Upper lobe of right lung (tissue), 1 donor: ENCODE results near the gene ZNF519. TPM values are rescaled to one million over a fixed set of nuclear protein-coding genes. Genes with fewer than 3 reads are reported as not detected.
A peak's percentile ranks its signal among the peaks of the same experiment; 100 is the strongest.

Source experiments
- ATAC-seq: fragments of 200-7000 bp; cut with Tn5 transposase; one replicate; pipeline ENCODE4 v1.9.1; 2020; ENCODE audit warnings: mild to moderate bottlenecking, moderate library complexity
- DNase-seq: peaks from one replicate; pipeline ENCODE4 v3.0.0-alpha.2; 2020
- H3K27ac ChIP-seq: fragments of 200-600 bp; one replicate; pipeline ENCODE4 v1.8.0; 2022
- H3K27me3 ChIP-seq: fragments of 200-600 bp; one replicate; pipeline ENCODE4 v1.8.0; 2022; ENCODE audit warnings: mild to moderate bottlenecking
- H3K36me3 ChIP-seq: fragments of 200-600 bp; one replicate; pipeline ENCODE4 v1.8.0; 2022
- H3K4me1 ChIP-seq: fragments of 200-600 bp; one replicate; pipeline ENCODE4 v1.8.0; 2022
- H3K4me3 ChIP-seq: fragments of 200-600 bp; one replicate; pipeline ENCODE4 v1.8.0; 2022; ENCODE audit warnings: mild to moderate bottlenecking
- H3K9me3 ChIP-seq: fragments of 200-600 bp; one replicate; pipeline ENCODE4 v1.8.0; 2022
- intact Hi-C: fragments of 100-400 bp; cut with DNase I; formaldehyde crosslinking; loops from one replicate; pipeline ENCODE4 v1.11.0; 2022
- total RNA-seq: library from RNA; stranded (reverse); fragmentation: NEBNext Ultra II Directional; extraction: Animal tissue kit (Norgen Biotek cat#: 25700); gene quantifications from one replicate; pipeline ENCODE4 v1.2.1, GENCODE V29; 2021
- TF ChIP-seq, protein P1 (sequence below): fragments of 200-600 bp; IDR thresholded peaks from one replicate; pipeline ENCODE4 v1.8.0; 2022; ENCODE audit warnings: antibody characterized with exemption
- donor health status: DM: no; HTN: yes; CAD: no; lungs with severe emphysema.

Gene ZNF519
- total RNA-seq, 1 donor from 2014 or later, result 5.7 TPM

DNA sequence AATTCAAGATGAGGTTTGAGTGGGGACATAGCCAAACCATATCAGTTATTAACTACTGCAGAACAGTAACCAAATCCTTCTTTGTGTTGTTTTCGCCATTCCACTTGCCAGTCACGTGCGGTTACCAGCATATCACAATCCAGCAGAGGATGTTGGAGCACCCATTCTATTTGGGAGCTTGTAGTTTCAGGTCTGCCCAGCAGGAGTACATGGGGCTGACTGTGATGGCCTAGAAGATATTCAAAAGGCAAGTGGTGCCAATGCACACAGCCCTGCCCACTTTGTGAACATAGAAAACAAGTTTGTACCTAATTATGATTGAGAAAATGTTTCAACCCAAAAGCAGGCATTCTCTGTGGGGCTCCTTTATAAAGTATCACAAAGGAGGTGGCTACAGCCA is 57.0 kb downstream of the ZNF519 start:
- Histone ChIP-seq H3K4me3 (no peak overlapping the region), H3K27ac (no peak overlapping the region), H3K4me1 (no peaks in the 10 kb centered on the region), H3K36me3 (no peaks in the 10 kb centered on the region), H3K27me3 (no peaks in the 10 kb centered on the region), H3K9me3 (no peaks in the 10 kb centered on the region)
- ATAC-seq (no peak), DNase-seq (no peak)
- TF ChIP-seq, protein P1, sequence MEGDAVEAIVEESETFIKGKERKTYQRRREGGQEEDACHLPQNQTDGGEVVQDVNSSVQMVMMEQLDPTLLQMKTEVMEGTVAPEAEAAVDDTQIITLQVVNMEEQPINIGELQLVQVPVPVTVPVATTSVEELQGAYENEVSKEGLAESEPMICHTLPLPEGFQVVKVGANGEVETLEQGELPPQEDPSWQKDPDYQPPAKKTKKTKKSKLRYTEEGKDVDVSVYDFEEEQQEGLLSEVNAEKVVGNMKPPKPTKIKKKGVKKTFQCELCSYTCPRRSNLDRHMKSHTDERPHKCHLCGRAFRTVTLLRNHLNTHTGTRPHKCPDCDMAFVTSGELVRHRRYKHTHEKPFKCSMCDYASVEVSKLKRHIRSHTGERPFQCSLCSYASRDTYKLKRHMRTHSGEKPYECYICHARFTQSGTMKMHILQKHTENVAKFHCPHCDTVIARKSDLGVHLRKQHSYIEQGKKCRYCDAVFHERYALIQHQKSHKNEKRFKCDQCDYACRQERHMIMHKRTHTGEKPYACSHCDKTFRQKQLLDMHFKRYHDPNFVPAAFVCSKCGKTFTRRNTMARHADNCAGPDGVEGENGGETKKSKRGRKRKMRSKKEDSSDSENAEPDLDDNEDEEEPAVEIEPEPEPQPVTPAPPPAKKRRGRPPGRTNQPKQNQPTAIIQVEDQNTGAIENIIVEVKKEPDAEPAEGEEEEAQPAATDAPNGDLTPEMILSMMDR, result no peak
- intact Hi-C loops, result no loop called here

DNA sequence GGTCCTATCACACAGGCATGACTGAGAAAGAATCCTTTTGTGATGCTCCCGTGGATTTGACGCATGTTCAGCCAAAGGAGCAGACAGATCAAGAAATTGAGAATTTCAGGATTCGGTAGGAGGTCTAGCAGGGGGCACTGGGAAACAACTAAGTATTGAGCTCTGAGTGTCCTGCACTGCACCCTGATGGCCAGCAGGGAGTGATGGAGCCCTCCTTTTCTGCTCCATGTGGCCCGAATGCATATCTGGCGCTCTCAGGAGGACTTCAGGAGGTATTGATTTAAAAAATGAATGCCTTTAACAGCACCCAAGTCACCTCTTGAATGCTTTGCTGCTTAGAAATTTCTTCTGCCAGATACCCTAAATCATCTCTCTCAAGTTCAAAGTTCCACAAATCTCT is 58.0 kb downstream of the ZNF519 start:
- Histone ChIP-seq H3K27ac (no peak overlapping the region), H3K4me1 (no peaks in the 10 kb centered on the region), H3K27me3 (no peaks in the 10 kb centered on the region), H3K36me3 (no peaks in the 10 kb centered on the region), H3K9me3 (no peaks in the 10 kb centered on the region), H3K4me3 (no peak overlapping the region)
- TF ChIP-seq, protein P1, result peak; percentile 6
- ATAC-seq (no peak), DNase-seq (no peak)
- intact Hi-C loops, result no loop called here

DNA sequence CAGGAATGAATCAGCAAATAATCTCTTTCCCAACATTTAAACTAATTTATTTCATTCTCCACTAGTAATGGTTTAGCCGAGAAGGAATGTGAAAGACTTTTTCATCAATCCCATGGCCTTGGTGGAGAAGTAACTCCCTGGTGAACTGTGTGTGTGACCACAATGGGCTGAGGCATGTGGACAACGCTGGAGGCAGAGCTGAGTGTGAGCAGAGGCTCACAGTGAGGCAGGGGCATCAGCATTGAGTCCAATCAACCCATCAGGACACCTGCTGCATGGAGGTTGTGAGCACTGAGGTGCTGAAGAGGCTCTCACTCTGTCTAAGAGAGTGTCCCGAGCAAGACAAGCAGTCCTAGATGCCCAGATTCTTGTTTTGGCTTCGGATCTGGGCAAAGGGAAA is 78.6 kb downstream of the ZNF519 start:
- Histone ChIP-seq H3K9me3 (no peaks in the 10 kb centered on the region), H3K27ac (no peak overlapping the region), H3K4me1 (no peaks in the 10 kb centered on the region), H3K4me3 (no peak overlapping the region), H3K27me3 (no peaks in the 10 kb centered on the region), H3K36me3 (no peaks in the 10 kb centered on the region)
- TF ChIP-seq, protein P1, result no peak
- intact Hi-C loops, result no loop called here
- DNase-seq (no peak), ATAC-seq (no peak)

Other genes starting within 250 kb of the ZNF519 start
- not detected for gene MC2R, start 216.9 kb downstream of the ZNF519 start, total RNA-seq